K562 (cell line): ENCODE data around the gene LGALS8. TPM values are rescaled to one million over a fixed set of nuclear protein-coding genes. Genes with fewer than 3 reads are reported as not detected.

Experiments
- ATAC-seq: fragments of 200-7000 bp; cut with Tn5 transposase; 3 replicates; pipeline ENCODE4 v1.9.1; 2020; ENCODE audit warnings: moderate library complexity
- BruUV-seq: library from RNA; stranded (reverse); fragments of 400-500 nt; replicated peaks from 2 replicates; lab custom pipeline; 2021; lab: Mats Ljungman, UMichigan
- CTCF ChIA-PET: fragments of 300-600 bp; formaldehyde crosslinking; extraction: SDS; loops from one replicate; lab custom pipeline; 2021; ENCODE audit warnings: low intra/inter-chr PET ratio; lab: Yijun Ruan, JAX
- POLR2A ChIA-PET: fragments of 300-600, 350-650 bp; sonication (Branson Sonifier 250); formaldehyde crosslinking; extraction: SDS; loops from one replicate; lab custom pipeline; 2021; ENCODE audit warnings: antibody characterized with exemption, inconsistent platforms; lab: Yijun Ruan, JAX
- DNase-seq, 4 experiments: peaks; one replicate each; pipeline versions ENCODE4 v3.0.0 to v3.0.0-alpha.2; 2011 to 2018; ENCODE audit warnings: low spot score in 3 of 4, mixed read lengths in 3 of 4; ENCODE audit errors: extremely low read depth in 1 of 4
- FAIRE-seq: peaks from 2 replicates; lab custom pipeline; 2011; peaks lifted over from hg19 to GRCh38; lab: Jason Lieb, UNC
- H2AFZ ChIP-seq: 2 replicates; pipeline ENCODE4 v1.6.0; 2011; ENCODE audit warnings: low read depth, low read length, control low read depth, inconsistent platforms
- H3K27ac ChIP-seq: fragments of 200-600 bp; 3 replicates; pipeline ENCODE4 v1.8.0; 2011; ENCODE audit warnings: low read depth, mild to moderate bottlenecking, control low read depth, inconsistent platforms, low read length, moderate library complexity, mixed read lengths; ENCODE audit errors: extremely low read depth
- H3K27me3 ChIP-seq, 2 experiments: fragments of 300-600 bp in 1 of 2; 2 replicates in 1 of 2; 3 replicates in 1 of 2; pipeline versions ENCODE4 v1.6.0 to v1.8.0; 2011; ENCODE audit warnings: inconsistent platforms in 2 of 2, low read length in 2 of 2, mild to moderate bottlenecking in 1 of 2, mixed read lengths in 1 of 2, moderate library complexity in 1 of 2; ENCODE audit not compliant: control insufficient read depth in 2 of 2, insufficient read depth in 2 of 2
- H3K36me3 ChIP-seq: fragments of 300-600 bp; 3 replicates; pipeline ENCODE4 v1.8.0; 2011; ENCODE audit warnings: mild to moderate bottlenecking, low read length, inconsistent platforms; ENCODE audit not compliant: control insufficient read depth, insufficient read depth
- H3K4me1 ChIP-seq, 2 experiments: fragments of 200-600 bp in 1 of 2; replicated peaks in 1 of 2; 2 replicates in 1 of 2; 3 replicates in 1 of 2; pipeline versions ENCODE4 v1.5.1 to v1.8.0; 2011; ENCODE audit warnings: inconsistent platforms in 2 of 2, low read length in 2 of 2, mild to moderate bottlenecking in 1 of 2, mixed read lengths in 1 of 2, moderate library complexity in 1 of 2; ENCODE audit not compliant: control insufficient read depth in 2 of 2, insufficient read depth in 2 of 2
- H3K4me2 ChIP-seq: 2 replicates; pipeline ENCODE4 v1.6.1; 2011; ENCODE audit warnings: low read length, control low read depth, inconsistent platforms, mixed read lengths; ENCODE audit not compliant: insufficient read depth
- H3K4me3 ChIP-seq: fragments of 200-600 bp; sonication (generic), shearing (Covaris generic); 2 replicates; pipeline ENCODE4 v1.5.1; 2016; ENCODE audit warnings: control low read depth, inconsistent platforms
- H3K79me2 ChIP-seq: fragments of 200-600 bp; 3 replicates; pipeline ENCODE4 v1.8.0; 2011; ENCODE audit warnings: low read length, inconsistent platforms; ENCODE audit not compliant: control insufficient read depth, insufficient read depth
- H3K9ac ChIP-seq, 2 experiments: 2 replicates each; pipeline versions ENCODE4 v1.6.0 to v1.6.1; 2011; ENCODE audit warnings: low read depth in 2 of 2, low read length in 2 of 2, control low read depth in 1 of 2, inconsistent platforms in 1 of 2, mild to moderate bottlenecking in 1 of 2, mixed read lengths in 1 of 2; ENCODE audit not compliant: insufficient read depth in 1 of 2
- H3K9me1 ChIP-seq: one replicate; pipeline ENCODE4 v1.6.0; 2011; ENCODE audit warnings: inconsistent platforms, mild to moderate bottlenecking, low read length, moderate library complexity; ENCODE audit not compliant: control insufficient read depth, insufficient read depth
- H3K9me3 ChIP-seq: replicated peaks from 2 replicates; pipeline ENCODE4 v1.5.1; 2011; ENCODE audit warnings: low read depth, low read length, inconsistent platforms; ENCODE audit not compliant: control insufficient read depth, insufficient read depth
- H4K20me1 ChIP-seq: replicated peaks from 2 replicates; pipeline ENCODE4 v1.6.1; 2011; ENCODE audit warnings: low read length, inconsistent platforms, mixed read lengths; ENCODE audit not compliant: control insufficient read depth, insufficient read depth
- E2F5 ChIP-seq: sonication (generic); formaldehyde crosslinking; IDR thresholded peaks from 2 replicates; pipeline ENCODE4 v1.8.0; 2022; ENCODE audit warnings: mild to moderate bottlenecking, missing genetic modification reagents
- IRF2 ChIP-seq: sonication (generic); formaldehyde crosslinking; IDR thresholded peaks from 2 replicates; pipeline ENCODE4 v1.8.1; 2022; ENCODE audit warnings: mild to moderate bottlenecking, missing genetic modification reagents
- JUND ChIP-seq, 2 experiments: IDR thresholded peaks; 2 replicates in 1 of 2; 3 replicates in 1 of 2; pipeline ENCODE4 v1.6.1; 2011; ENCODE audit warnings: borderline replicate concordance in 2 of 2, low read depth in 2 of 2, low read length in 2 of 2, improper control_type of control experiment in 1 of 2, missing biosample characterization in 1 of 2, missing genetic modification characterization in 1 of 2, missing genetic modification reagents in 1 of 2
- MYC ChIP-seq, 2 experiments: fragments of 250-450 bp in 1 of 2; sonication (Bioruptor Pico) in 1 of 2; IDR thresholded peaks; 2 replicates each; pipeline versions ENCODE4 v1.5.1 to v1.6.1; 2012 to 2021; ENCODE audit warnings: low read depth in 2 of 2, borderline replicate concordance in 1 of 2, improper control_type of control experiment in 1 of 2, low read length in 1 of 2, mild to moderate bottlenecking in 1 of 2, moderate library complexity in 1 of 2
- NCOA2 ChIP-seq, 2 experiments: fragments of 450-650 bp; IDR thresholded peaks; 2 replicates each; pipeline ENCODE4 v1.6.1; 2018; ENCODE audit warnings: mild to moderate bottlenecking in 2 of 2, moderate library complexity in 1 of 2; ENCODE audit not compliant: partially characterized antibody in 2 of 2
- POLR2AphosphoS5 ChIP-seq: IDR thresholded peaks from 2 replicates; pipeline ENCODE4 v1.6.1; 2011; ENCODE audit warnings: mild to moderate bottlenecking, low read depth, low read length, moderate library complexity; ENCODE audit not compliant: control insufficient read depth, insufficient read depth
- POLR2B ChIP-seq: fragments of 450-650 bp; IDR thresholded peaks from 2 replicates; pipeline ENCODE4 v1.6.1; 2018; ENCODE audit warnings: low read depth; ENCODE audit not compliant: partially characterized antibody
- PTTG1 ChIP-seq: fragments of 450-650 bp; IDR thresholded peaks from 2 replicates; pipeline ENCODE4 v1.6.1; 2016; ENCODE audit warnings: low read depth, mild to moderate bottlenecking, missing genetic modification characterization, missing compliant biosample characterization
- SMAD3 ChIP-seq: fragments of 450-650 bp; formaldehyde crosslinking; conservative IDR thresholded peaks from 2 replicates; pipeline ENCODE4 v1.4.0; 2020; ENCODE audit warnings: mild to moderate bottlenecking
- SMAD4 ChIP-seq: fragments of 250-450 bp; sonication (Bioruptor Pico); conservative IDR thresholded peaks from 2 replicates; pipeline ENCODE4 v1.8.0; 2021; ENCODE audit warnings: inconsistent platforms, mild to moderate bottlenecking, moderate library complexity
- ZFP1 ChIP-seq: fragments of 450-650 bp; formaldehyde crosslinking; IDR thresholded peaks from 2 replicates; pipeline ENCODE4 v1.4.0; 2020; ENCODE audit warnings: mild to moderate bottlenecking, mixed read lengths
- ZNF121 ChIP-seq: sonication (generic); formaldehyde crosslinking; conservative IDR thresholded peaks from 2 replicates; pipeline ENCODE4 v1.8.0; 2022; ENCODE audit warnings: missing genetic modification reagents
- WGBS: fragments of 100-300 bp; shearing (Covaris generic); methylation state at CpG from one replicate; pipeline ENCODE4 v1.1.6; 2016; ENCODE audit warnings: low coverage, mixed read lengths; ENCODE audit not compliant: insufficient coverage; ENCODE audit errors: missing lambda C conversion rate; 5-methylcytosine and 5-hydroxymethylcytosine counted together
- in situ Hi-C: fragments of 300-500 bp; cut with MboI; formaldehyde crosslinking; loops from 4 replicates; pipeline ENCODE4 v1.15.0; 2018; ENCODE audit warnings: inconsistent platforms, mixed read lengths
- intact Hi-C: fragments of 100-400 bp; cut with micrococcal nuclease; formaldehyde crosslinking; loops from 2 replicates; pipeline ENCODE4 v1.14.2; 2022
- polyA plus RNA-seq, 8 experiments: library from polyadenylated mRNA; depleted of rRNA in 4 of 8; stranded (reverse) in 5 of 8; unstranded in 3 of 8; fragments of >200 nt; fragmentation: Nextera tagmentation in 2 of 8; fragmentation: Illumina TruSeq in 1 of 8; extraction: Ambion mirVana in 2 of 8; extraction: Trizol in 1 of 8; gene quantifications; 2 replicates each; pipeline versions ENCODE4 v1.2.1 to v1.2.3, GENCODE V29; 2011 to 2014; ENCODE audit warnings: inconsistent platforms in 1 of 8, missing spikeins in 1 of 8
- total RNA-seq, 7 experiments: library from RNA; depleted of rRNA in 6 of 7; stranded (reverse); fragments of >200 nt in 6 of 7; fragmentation: Illumina TruSeq in 2 of 7; extraction: Trizol in 2 of 7; gene quantifications; 2 replicates each; pipeline versions ENCODE4 v1.2.1 to v1.2.3, GENCODE V29; 2011 to 2021; ENCODE audit warnings: low replicate concordance in 1 of 7
- TF ChIP-seq, protein P1 (sequence below): fragments of 250-450 bp; sonication (Bioruptor Pico); IDR thresholded peaks from 2 replicates; pipeline ENCODE4 v1.4.0; 2020; ENCODE audit warnings: borderline replicate concordance

LGALS8 gene
- total and polyA plus RNA-seq, 9 of the 15 experiments (the other 6 are each of a cell fraction or from before 2014, with no cell fraction given) = 57.4 to 87.7 (median 70.3) TPM

DNA sequence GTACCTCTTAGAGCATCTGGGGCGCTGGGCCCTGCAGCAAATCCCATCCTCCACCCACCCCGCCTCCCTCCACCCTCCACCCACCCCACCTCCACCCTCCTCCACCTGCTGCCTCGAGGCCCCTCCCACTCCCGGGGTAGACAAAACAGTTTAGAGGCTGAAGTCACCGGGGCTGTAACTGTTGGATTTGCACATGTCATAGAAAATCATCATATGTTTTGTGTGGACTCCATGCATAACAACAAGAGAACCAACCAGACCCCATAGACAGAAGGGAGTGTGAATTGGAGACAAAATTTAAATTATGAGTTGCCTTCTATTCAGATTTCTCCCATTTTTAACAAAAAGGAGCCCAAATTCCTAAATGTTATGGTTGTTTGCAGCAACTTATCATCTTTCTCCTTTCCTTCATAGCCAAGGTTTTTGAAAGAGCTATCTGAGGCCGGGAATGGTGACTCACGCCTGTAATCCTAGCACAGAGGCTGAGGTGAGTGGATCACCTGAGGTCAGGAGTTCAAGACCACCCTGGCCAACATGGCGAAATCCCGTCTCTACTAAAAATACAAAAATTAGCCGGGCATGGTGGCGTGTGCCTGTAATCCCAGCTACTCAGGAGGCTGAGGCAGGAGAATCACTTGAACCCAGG, 28.2 kb upstream of the LGALS8 start (continued):
- TF ChIP-seq MYC (IDR thresholded peaks at IDR 0.05; ENCODE audit: low read depth, low read length) = no peak
- TF ChIP-seq MYC (CRISPR knock-in tag; IDR thresholded peaks at IDR 0.05; ENCODE audit: borderline replicate concordance, low read depth) = no peak
- no peak for TF ChIP-seq POLR2AphosphoS5
- peak; percentile 5; the same call in 1 of the 2 replicates for TF ChIP-seq JUND (IDR thresholded peaks at IDR 0.05; ENCODE audit: borderline replicate concordance, low read depth, low read length)
- TF ChIP-seq JUND (tag; IDR thresholded peaks at IDR 0.05; ENCODE audit: borderline replicate concordance, low read depth, low read length) = peak; percentile 25; the same call in 1 of the 3 replicates
- 0 out of 2 replicates have a peak, but pooled peaks have one; percentile 38 for TF ChIP-seq SMAD4
- TF ChIP-seq PTTG1 (tag) = no peak
- no peak for TF ChIP-seq POLR2B
- no peak for TF ChIP-seq IRF2 (CRISPR knock-in tag)

DNA sequence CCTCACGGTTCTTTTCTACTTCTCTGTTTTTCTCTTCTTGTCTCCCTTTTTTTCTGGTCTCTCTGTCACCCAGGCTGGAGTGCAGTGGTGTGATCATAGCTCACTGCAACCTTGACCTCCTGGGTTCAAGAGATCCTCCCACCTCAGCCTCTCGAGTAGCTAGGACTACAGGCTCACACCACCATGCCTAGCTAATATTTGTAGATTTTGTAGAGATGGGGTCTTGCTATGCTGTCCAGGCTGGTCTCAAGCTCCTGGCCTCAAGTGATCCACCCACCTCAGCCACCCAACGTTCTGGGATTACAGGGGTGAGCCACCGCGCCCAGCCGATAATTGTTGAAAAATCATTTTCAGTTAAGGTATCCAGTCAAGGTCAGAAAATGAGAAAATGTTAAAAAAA, 25.9 kb upstream of the LGALS8 start:
- no peaks in the 10 kb centered on the region for H3K36me3 ChIP-seq
- no peak overlapping the region for H3K27ac ChIP-seq
- no peak overlapping the region for H3K4me2 ChIP-seq
- DNase-seq (no peak), ATAC-seq (no peak), FAIRE-seq (no peak)
- H3K9me1 ChIP-seq = no peaks in the 10 kb centered on the region
- H3K9ac ChIP-seq = no peak overlapping the region
- H3K4me3 ChIP-seq = no peak overlapping the region
- peaks cover 0 to 5% of the 10 kb centered on the region in 2 experiments; a peak in 2 of 5 replicates for H3K27me3 ChIP-seq
- ChIA-PET POLR2A (interaction anchor here (0.6 kb wide), 1 partner anchor 465 kb away, joined by 3 read pairs; no protein-coding TSS in a partner anchor), CTCF (no interaction called here)
- whole genome bisulfite sequencing = 31% methylated on average over 6 of the region's 6 CpGs
- no peaks in the 10 kb centered on the region for H4K20me1 ChIP-seq
- intact Hi-C loops = no loop called here
- H3K9me3 ChIP-seq = no peaks in the 10 kb centered on the region
- H3K79me2 ChIP-seq = no peaks in the 10 kb centered on the region
- in situ Hi-C loops = loop anchor here (25.0 kb wide), 1 partner anchor 889 kb away; no protein-coding TSS in a partner anchor
- peaks cover 2 to 7% of the 10 kb centered on the region in 2 experiments; a peak in 4 of 5 replicates for H3K4me1 ChIP-seq
- no TSS peak for BruUV-seq
- H2AFZ ChIP-seq = no peak overlapping the region
- TF ChIP-seq ZNF121 (peak; percentile 78), E2F5 (no peak), ZFP1 (no peak), NCOA2 (IDR thresholded peaks at IDR 0.05; ENCODE audit: partially characterized antibody in 2 of 2) (no peak), SMAD3 (CRISPR knock-in tag) (no peak)
- TF ChIP-seq, protein P1, sequence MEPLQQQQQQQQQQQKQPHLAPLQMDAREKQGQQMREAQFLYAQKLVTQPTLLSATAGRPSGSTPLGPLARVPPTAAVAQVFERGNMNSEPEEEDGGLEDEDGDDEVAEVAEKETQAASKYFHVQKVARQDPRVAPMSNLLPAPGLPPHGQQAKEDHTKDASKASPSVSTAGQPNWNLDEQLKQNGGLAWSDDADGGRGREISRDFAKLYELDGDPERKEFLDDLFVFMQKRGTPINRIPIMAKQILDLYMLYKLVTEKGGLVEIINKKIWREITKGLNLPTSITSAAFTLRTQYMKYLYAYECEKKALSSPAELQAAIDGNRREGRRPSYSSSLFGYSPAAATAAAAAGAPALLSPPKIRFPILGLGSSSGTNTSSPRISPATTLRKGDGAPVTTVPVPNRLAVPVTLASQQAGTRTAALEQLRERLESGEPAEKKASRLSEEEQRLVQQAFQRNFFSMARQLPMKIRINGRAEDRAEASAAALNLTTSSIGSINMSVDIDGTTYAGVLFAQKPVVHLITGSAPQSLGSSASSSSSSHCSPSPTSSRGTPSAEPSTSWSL (CRISPR knock-in tag) = no peak
